Stimulated activated CD4-positive, alpha-beta T cell treated with anti-CD3 and anti-CD28 coated beads, Interleukin-12 subunit alpha, Interleukin-12 subunit beta, amount 100 ng/mL, for 24 hours (primary cell): Measurements from ENCODE around the gene FAM171A1.

ENCODE experiments used
- DNase-seq, 2 experiments: peaks; one replicate each; pipeline ENCODE4 v3.0.0-alpha.2; 2020; ENCODE audit warnings: low read depth in 2 of 2

The FAM171A1 gene

DNA sequence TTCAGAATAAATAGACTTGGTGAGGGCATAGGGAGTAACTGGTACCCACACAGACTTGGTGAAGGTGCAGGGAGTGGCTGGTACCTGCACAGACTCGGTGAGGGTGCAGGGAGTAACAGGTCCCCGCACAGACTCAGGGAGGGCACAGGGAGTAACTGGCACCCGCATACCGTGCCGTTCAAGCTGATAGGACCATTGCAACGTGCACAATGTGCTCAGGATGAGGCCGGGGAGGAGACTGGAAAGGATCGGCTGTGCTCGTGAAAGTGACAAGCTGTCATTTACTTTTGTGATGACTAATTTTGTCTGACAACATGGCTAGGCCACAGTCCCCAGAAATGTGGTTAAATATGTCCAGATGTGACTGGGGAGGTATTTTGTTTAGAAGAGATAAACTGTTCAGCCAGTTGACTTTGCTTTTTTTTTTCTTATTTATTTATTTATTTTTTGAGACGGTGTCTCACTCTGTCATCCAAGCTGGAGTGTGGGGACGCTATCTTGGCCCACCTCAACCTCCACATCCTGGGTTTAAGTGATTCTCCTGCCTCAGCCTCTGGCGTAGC, 126.4 kb downstream of the FAM171A1 start:
- no peak for DNase-seq

DNA sequence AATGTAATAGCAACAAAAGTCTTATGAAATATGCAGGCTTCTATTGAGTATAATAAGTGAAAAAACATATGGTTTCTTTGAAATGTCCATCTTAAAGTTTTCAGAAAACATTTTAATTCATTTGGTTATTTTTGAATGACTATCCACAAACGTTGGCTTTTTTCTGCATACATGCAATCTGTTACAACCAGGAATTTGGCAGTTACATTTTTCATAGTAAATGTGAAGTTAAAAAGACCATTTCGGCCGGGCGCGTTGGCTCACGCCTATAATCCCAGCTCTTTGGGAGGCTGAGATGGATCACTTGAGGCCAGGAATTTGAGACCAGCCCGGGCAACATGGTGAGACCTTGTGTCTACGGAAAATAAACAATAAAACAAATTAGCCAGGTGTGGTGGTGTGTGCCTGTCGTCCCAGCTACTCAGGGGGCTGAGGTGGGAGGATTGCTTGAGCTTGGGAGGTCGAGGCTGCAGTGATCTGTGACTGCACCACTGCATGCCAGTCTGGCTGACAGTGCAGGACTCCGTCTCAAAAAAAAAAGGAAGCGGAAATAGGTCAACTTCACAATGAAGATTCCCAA, 128.7 kb downstream of the FAM171A1 start:
- DNase-seq: no peak

DNA sequence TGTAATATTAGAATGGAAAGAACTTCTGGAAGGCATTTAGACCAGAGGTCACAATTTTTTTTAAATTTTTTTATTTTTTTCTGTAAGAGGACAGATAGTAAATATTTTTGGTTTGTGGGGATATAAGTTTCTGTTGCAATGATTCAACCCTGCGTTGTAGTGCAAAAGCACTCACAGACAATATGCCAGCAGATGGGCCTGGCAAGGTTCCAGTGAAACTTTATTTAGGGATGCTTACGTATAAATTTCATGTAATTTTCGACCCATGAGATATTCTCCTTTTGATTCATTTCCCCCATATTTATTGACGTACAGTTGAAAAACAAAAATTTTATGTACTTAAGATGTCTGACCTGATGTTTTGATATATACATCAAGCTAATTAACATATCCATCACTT, 129.8 kb downstream of the FAM171A1 start:
- no peak for DNase-seq

DNA sequence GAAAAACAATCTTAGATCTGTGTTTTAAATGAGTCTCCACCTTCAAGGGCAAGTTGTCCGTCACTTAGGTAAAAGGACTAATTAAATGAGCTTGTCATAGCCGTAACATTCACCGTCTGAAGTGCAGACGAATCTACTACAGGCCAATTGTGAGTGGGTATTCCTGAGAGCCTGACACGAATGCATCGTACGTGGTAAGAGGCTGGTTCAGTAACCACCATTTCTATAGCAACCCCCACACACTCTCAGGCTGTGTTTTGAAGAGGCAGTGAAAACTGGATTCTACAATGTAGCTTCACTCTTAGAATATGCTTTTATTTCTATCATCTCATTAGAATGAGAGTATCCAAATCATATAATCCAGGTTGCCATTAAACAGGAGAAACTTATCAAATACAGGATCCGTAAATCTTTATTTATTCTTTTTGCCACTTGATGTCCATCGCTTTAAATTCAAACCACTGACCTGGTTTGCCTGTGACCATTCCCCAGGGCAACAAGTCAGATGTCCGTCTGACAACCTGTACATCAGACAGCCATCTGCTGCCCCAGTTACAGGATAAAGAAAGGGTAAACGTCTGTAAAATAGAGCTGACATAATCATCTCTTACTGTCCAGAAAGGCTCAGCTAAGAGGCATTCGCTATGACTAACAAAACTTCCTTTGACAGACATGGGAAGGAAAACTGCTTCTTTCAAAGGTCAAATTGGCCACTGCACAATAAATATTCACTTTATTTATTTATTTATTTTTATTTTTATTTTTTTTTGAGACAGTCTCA, 132.3 kb downstream of the FAM171A1 start:
- no peak for DNase-seq

GRCh38 chr10:15237351-15237750, 133.7 kb downstream of the FAM171A1 start:
- no peak for DNase-seq

- DNase-seq: no peak
Measured at GRCh38 chr10:15236340-15236739, 134.7 kb downstream of the FAM171A1 start.

GRCh38 chr10:15232279-15232678, 138.8 kb downstream of the FAM171A1 start:
- DNase-seq: no peak

DNA sequence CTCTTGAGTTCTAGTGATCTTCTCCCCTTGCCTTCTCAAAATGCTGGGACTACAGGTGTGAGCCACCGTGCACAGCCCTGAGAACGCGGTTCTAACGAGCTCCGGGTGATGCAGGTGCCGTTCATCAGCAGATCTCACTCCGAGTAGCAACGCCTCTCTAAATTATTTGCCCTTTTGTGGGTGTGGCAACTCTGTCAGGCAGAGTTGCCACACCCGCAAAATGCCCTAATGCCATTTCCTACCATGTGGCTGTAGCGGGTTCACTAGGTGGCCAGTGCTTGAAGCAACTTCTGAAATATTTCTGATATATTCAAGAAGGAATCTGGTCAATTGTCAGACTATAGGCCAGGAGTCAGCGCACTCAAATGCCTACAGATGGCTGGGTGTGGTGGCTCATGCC, 139.7 kb downstream of the FAM171A1 start:
- no peak for DNase-seq

DNA sequence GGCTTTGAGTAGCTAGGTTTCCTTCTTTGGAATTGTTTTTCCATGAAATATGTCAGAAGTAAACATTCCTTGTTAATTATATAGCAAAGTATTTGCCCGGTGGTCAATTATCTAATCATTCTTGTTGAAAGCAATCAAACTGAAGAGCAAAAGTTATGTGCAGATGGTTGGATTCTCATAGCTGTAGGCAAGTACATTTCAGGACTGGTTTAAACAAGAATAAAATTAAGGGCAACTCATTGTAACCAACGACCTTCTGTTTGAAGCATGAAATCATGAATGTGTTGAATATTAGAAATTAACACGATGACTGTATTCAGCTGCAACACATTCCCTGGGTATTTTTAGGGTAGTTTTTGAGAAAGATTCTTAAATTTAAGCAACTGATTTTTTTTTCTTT, 140.8 kb downstream of the FAM171A1 start:
- no peak for DNase-seq

DNA sequence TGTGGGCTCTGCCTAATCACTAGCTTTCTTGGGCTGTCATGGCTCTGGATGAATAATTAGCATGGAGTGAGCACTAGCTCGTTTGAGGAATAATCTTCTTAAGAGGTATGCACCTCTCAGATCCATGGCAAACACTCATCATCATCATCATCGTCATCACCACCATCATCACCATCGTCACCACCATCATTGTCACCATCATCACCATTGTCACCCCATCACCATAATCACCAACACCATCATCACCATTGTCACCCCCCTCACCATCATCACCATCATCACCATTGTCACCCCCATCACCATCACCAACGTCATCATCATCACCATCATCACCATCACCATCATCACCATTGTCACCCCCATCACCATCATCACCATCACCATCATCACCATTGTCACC, 141.8 kb downstream of the FAM171A1 start:
- no peak for DNase-seq

DNA sequence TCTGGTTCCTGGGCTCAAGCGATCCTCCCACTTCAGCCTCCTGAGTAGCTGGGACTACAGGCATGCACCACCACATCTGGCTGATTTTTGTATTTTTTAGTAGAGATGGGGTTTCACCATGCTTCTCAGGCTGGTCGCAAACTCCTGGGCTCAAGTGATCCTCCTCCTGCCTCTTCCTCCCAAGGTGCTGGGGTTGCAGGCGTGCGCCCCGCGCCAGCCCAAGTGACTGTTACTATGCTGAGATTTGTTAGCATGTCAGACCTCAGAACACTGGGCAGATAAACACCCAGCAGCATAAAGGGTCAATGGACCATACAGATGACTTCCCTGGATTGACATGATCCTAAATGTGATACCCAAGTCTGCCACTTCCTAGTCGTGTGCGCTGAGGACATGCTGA, 142.7 kb downstream of the FAM171A1 start:
- no peak for DNase-seq

DNA sequence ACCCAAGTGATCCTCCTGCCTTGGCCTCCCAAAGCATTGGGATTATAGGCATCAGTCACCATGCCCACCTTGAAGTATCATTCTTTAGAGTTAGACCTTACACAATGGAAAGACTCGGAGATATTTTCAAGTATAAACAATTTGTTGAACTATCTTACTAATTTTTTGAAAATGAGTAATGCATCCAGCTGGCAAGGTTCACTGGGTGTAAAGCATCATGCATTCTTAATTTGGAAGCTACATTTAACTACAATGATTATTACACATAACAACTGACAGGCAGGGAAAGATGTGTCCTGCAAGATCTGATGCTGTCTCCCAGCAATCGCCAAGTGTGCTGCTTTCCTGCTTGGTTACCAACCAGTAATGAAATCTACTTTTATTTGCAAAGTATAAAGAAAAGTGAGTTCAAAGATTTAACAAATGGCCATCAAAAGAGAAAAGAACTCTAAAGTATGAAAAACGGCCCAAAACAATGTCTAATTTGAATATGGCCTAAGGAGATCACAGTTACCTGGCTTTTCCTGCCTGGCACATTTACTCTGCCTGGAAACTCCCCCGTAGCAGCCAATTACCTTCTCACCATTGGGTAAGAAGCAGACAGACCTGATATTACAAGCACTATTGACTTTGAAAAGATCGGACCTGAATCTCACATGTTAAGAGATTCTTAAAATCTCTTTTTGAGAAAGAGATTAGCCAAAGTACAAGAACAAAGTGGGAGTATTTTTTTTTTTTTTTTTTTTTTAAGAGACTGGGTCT, 143.3 kb downstream of the FAM171A1 start:
- no peak for DNase-seq

DNA sequence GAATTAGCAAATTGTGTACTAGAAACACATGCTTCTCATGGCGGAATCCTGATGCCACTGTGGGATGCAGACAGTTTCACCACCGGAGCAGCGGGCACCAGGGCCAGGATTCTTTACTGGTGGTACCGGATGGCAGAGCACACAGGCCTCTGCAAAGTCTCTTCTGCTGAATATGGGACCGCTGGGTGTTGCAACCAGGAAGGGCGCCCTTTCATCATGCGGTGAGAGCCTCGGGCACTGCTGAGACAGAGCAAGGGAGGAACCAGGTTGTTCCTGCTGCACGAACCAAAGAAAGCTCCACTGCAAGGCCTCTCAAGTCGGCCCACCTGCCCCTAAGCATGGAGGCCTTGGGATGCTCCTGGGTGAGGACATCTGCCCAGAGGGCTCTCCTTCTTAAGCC, 145.6 kb downstream of the FAM171A1 start:
- no peak for DNase-seq

DNA sequence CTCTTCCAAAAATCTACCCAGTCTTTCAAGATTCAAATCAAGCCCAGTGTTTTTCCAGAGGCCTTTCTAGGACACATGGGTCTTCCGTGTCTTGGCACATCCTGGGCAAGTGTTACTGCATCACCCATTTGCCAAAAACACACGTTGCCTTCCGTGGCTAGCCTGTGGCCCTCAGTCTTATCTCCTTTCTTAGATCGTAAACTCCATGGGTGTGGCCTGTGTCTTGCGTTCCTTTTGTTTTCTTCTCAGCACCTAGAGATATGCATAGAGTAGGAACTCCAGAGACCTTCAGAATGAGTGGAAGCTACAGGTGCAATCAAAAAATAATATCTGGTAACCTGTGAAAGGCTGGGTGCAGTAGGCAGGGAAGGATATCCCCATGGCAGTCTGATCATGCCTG, 146.1 kb downstream of the FAM171A1 start:
- no peak for DNase-seq

DNA sequence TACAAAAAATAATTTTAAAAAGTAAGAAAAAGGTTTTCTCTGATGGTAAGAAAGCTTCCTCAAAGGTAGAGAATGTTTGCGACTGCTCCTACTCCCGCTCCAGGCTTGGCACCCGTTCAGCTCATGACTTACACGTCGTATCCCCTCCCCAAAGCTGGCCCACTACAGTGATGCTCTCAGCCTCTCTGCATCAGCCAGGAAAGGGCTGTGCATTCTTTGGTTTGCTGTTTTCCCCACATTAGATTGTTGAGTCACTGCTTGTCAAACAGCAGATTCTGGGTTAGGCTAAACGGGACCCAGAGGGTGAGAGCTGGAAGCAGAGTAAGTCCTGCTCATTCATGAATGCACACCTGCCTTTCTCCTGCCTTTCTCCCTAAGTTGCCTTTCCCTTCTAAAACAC, 147.9 kb downstream of the FAM171A1 start:
- DNase-seq: no peak

- no peak for DNase-seq
Measured at GRCh38 chr10:15222511-15222910, 148.6 kb downstream of the FAM171A1 start.

DNA sequence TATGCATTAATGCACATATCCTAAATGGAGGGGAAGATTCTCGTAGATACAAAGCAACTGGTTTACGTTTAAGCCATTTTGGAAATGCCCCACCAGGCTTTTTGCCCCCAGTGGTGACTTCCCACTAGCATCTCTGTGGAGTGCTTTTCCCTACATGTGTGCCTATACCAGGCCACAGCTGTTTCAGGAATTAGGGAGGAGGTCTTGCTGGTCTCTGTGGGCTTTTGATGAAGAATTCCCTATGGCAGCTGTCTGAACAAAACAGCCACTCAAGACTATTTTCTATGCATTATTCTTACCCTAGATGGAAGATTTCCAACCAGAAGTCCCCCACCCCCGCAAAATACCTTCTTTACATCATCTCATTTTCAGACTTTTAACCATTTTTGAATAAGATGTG, 150.6 kb downstream of the FAM171A1 start:
- DNase-seq: no peak

GRCh38 chr10:15216700-15217099, 154.4 kb downstream of the FAM171A1 start:
- DNase-seq: no peak

DNA sequence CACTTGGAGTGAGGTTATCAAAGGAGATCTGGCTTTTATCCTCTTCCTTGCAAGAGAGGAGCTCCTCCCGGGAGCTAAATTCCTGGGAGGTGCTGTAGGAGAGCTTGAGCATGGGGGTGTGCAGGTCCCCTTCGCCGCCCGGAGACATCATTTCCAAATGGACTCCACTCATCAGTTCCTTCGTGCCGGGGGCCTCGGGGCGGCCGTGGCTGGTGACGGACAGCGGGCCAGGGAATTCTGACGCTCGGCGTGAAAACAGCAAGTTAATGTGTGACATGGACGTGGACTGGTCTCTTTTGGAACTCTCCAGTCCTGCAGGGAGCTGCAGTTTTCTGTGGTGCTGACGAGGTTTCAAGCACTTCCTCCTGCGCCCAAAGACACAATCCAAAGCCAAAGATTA, 156.9 kb downstream of the FAM171A1 start:
- no peak for DNase-seq

GRCh38 chr10:15213461-15213861, 157.6 kb downstream of the FAM171A1 start:
- DNase-seq: no peak

DNA sequence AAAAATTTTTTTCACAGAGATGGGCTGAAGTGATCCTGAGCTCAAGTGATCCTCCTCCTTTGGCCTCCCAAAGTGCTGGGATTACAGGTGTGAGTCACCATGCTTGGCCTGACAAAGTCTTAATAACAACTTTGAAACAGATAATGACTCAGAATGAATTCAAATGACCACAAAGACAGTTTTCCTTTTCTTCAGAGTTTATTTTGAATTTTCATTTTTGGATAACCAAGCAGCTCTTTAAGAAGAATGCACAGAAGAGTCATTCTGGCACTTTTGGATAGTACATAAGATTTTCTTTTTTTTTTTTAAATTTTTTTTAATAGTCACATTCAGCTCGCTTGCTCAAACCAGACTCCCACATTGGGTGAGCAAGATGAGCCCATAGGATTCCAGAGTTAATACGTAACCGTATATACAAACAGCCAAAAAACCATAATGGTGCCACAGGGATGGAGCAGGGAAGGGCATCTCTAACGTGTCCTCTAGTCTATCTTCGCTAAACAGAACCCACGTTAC, 159.6 kb downstream of the FAM171A1 start:
- no peak for DNase-seq

DNA sequence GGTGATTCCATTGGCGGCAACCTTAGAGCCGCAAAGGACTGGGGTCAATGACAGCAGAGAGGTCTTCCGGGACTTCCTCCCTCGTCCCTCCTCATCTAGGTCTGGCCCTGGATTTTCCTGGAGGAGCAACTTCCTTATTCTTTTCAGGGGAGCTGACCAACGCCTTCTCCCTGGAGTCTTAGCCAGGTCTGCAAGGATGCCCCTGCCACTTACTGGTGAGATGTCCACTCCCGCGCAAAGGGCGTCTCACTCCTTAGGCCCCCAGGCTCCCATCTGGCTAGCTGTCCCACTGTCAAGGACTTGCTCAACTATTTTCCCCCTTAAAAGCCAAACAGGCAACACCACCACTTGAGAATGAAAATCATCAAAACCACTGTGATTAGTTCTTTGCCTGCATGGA, 160.6 kb downstream of the FAM171A1 start:
- no peak for DNase-seq
